Measurements from ENCODE around the gene CSF1.
"Not testable (repeated sequence)": the region's sequence is repeated elsewhere in the genome, so short reads cannot be mapped to it uniquely, and the experiment has no call there.

CSF1 gene

DNA sequence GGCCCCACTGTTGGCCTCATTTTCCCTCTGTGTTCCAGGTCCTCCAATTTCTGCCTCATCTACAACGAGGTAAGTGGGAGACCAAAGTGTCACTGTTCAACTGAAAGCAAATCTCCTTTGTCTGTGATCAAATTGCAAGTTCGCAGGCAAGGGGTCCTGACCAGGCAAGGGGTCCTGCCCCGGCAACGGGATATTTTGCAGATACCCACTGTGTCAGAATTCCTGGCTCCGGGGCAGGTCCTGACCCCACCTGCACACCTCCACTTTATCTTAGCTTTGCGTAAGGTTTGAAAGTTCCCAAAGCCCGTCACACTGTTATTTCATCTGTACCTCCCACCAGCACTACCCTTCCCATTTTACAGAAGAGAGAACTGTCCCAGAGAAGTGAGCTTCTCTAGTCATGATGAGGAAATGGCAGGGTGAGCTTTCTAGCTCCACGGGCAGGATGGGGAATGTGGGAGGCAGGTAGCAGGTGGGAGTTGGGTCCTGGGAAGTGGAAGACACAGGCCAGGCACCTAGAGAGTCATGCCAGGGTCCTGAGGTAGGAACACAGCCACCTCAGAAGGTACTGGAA is 32.0 kb upstream of the CSF1 start:
- DNase-seq (ENCODE audit: insufficient read length, low spot score) (no peak), FAIRE-seq (no peak)
- TF ChIP-seq, protein P1, sequence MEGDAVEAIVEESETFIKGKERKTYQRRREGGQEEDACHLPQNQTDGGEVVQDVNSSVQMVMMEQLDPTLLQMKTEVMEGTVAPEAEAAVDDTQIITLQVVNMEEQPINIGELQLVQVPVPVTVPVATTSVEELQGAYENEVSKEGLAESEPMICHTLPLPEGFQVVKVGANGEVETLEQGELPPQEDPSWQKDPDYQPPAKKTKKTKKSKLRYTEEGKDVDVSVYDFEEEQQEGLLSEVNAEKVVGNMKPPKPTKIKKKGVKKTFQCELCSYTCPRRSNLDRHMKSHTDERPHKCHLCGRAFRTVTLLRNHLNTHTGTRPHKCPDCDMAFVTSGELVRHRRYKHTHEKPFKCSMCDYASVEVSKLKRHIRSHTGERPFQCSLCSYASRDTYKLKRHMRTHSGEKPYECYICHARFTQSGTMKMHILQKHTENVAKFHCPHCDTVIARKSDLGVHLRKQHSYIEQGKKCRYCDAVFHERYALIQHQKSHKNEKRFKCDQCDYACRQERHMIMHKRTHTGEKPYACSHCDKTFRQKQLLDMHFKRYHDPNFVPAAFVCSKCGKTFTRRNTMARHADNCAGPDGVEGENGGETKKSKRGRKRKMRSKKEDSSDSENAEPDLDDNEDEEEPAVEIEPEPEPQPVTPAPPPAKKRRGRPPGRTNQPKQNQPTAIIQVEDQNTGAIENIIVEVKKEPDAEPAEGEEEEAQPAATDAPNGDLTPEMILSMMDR (IDR thresholded peaks at IDR 0.05; ENCODE audit: insufficient read depth, missing control alignments) = no peak

DNA sequence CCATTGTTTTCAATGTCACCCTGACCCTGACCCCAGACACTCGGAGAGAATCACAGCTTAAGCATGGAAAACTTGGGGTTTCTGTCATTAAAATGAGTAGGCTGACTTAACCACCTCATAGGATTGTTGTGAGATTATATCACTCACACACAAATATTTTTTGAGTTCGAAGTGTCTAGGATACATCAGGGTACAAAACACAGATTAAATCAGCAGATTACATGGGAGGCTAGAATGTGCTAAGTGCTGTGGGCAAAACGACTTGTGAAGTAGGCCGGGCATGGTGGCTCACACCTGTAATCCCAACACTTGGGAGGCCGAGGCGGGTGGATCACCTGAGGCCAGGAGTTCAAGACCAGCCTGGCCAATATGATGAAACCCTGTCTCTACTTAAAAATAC is 31.3 kb upstream of the CSF1 start:
- not testable (repeated sequence) for DNase-seq (ENCODE audit: insufficient read length, low spot score); FAIRE-seq

DNA sequence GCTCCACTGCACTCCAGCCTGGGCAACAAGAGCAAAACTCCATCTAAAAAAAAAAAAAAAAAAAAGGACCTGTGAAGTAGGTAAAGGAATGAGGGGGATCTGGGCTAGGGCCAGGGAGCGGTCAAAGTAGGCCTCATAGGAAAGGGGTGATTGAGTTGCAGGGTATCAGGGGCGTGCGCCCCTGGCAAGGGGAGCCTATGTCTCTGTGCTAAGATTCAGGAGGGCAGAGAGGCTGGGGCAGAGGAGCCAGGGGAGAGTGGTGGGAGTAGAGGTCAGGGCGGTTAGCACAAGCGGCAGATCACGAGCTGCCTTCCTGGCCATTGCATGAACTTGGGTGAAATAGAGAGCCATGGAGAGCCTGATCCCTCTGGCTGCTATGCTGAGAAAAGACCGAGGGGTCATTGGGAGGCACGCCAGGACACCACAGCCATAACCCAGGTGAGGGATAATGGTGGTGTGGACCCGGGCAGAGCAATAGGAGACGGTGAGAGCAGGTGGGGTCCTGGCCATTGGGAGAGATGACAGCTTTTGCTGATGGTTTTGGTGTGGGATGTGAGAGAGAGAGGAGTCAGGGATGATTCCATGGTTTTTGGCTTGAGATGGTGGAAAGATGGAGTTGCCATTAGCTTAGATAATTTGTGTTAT is 30.6 kb upstream of the CSF1 start:
- no peak for FAIRE-seq
- TF ChIP-seq, protein P1 (IDR thresholded peaks at IDR 0.05; ENCODE audit: insufficient read depth, missing control alignments) = no peak
- DNase-seq (ENCODE audit: insufficient read length, low spot score) = no peak

DNA sequence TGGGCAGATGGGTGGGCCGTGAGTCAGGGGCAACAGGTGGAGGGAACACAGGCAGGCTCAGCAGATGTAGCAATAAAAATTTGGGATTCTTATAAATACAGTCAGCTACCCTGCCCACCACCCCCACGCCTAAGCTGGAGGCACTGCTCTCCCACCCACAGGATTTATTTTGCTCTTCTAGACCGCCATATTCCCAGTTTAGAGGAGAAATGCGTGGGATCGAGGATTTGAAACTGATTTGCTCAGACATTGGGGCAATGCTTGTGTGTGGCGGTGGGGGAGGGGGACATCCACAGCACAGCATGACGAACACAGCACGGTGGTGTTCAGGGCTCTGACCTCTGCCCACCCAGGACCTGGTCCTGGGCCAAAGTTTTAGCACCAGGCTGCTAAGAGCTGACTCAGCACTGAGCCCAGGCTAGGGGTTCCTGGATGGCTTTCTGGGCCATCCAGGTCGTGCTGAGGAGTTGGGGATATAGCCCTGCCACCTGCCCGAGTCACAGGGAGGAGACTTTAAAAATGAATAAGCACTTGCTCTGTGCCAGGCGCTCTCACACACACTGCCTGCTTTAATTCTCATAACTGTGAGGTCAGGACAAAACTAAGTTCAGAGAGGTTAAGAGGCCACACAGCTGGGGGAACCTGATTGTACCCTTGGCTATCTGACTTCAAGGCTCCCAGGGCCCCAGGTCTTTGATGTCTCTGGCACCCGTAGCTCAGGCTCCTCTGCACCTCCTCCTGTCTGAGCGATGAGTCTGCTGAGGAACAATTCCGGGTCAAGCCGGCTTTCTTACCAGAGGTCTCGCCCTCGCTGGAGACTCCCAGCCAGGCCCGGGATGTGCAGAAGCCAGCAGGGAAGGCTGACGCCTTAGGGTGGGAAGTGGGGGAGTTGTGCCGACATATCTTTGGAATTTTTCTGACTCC is 29.4 kb upstream of the CSF1 start:
- TF ChIP-seq, protein P1 (IDR thresholded peaks at IDR 0.05; ENCODE audit: insufficient read depth, missing control alignments) = no peak
- FAIRE-seq (no peak), DNase-seq (ENCODE audit: insufficient read length, low spot score) (no peak)

DNA sequence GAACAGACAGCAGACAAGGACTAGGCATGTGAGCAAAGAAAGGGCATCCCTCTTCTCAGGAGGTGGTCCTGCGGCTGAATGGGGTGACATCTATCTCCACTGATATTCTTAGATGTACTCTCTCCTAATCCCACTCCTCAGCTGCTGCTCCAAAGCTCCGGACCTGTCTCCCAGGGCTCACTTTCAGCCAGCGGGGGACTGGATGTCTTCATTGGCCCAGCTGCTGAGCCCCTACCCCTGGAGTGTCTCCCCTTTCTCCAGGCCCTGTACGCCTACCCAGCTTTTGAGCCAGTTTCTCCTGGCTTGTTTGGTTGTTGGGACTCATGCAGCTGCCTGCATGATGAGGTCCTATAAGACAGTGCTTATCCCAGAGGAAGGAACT is 28.8 kb upstream of the CSF1 start:
- FAIRE-seq = no peak
- DNase-seq (ENCODE audit: insufficient read length, low spot score) = no peak

DNA sequence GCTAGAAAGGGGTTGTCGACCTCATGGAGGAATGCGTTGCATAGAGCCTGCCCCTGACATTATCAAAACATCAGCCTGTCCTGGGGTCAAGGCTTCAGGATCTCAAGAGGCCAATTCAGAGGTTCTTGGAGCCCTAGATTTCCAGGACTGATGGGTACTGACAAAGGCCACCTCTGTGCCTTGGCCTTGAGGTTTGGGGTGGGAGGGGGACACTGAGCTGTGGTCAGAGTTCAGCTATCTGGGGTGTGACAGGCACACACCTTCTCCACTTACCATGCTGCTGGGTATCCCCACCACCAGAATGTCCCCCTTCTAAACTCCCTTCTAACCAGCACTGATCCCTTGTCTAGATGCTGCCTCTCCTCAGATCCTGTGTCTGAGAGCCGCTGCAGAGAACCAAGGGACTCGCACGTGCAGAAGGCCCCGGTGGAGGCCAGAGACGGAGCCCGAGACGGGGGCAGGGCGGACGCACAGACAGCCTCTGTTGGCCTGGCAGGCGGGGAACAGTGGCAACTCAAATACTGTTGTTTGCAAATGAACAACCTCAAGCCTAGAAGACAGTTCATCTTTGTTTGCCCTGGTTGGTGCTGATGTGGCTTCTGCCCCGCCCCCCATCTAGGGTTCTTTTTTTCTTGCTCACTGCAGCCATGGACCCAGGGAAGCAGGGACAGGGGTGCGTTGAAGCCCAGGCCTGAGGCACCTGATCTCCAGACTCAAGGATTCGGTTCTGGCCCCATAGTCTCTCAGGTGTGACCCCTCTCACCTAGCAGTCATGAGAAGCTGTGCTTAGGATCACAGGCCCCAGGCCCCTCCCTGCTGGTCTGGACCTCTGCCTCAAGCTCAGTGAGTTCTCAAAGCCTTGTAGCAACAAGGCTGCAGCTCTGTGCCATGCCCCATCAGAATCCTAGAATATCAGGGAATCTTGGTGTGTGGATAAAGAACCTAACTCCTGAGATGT is 28.1 kb upstream of the CSF1 start:
- no peak for DNase-seq (ENCODE audit: insufficient read length, low spot score)
- TF ChIP-seq, protein P1 (IDR thresholded peaks at IDR 0.05; ENCODE audit: insufficient read depth, missing control alignments) = no peak
- FAIRE-seq = no peak

More for the DNA sequence above, 28.8 kb upstream of the CSF1 start:
- TF ChIP-seq, protein P1 (IDR thresholded peaks at IDR 0.05; ENCODE audit: insufficient read depth, missing control alignments) = no peak
